Kidney (tissue), 14 donors: Measurements from ENCODE around the gene ACAA1. TPM values are rescaled to one million over a fixed set of nuclear protein-coding genes. Genes with fewer than 3 reads are reported as not detected.

Experiments
- DNase-seq, 5 donors: peaks; one replicate each; pipeline ENCODE4 v3.0.0-alpha.2; 2013 to 2020
- FAIRE-seq: peaks from 2 replicates; lab custom pipeline; 2012; peaks lifted over from hg19 to GRCh38; lab: Jason Lieb, UNC
- H3K27ac ChIP-seq, 2 donors: one replicate each; pipeline ENCODE4 v1.7.0; 2013; ENCODE audit warnings: low read depth in 2 of 2, low read length in 2 of 2, inconsistent platforms in 1 of 2
- H3K27me3 ChIP-seq: one replicate; pipeline ENCODE4 v1.7.1; 2013; ENCODE audit warnings: low read length, inconsistent platforms; ENCODE audit not compliant: control insufficient read depth, insufficient read depth
- H3K36me3 ChIP-seq, 3 donors: one replicate each; pipeline versions ENCODE4 v1.7.0 to v1.7.1; 2013; ENCODE audit warnings: low read length in 3 of 3, control low read depth in 1 of 3, inconsistent platforms in 1 of 3; ENCODE audit not compliant: insufficient read depth in 3 of 3, control insufficient read depth in 2 of 3
- H3K4me1 ChIP-seq, 3 donors: one replicate each; pipeline versions ENCODE4 v1.7.0 to v1.7.1; 2013; ENCODE audit warnings: low read length in 3 of 3, inconsistent platforms in 1 of 3, low read depth in 1 of 3; ENCODE audit not compliant: control insufficient read depth in 2 of 3, insufficient read depth in 2 of 3
- H3K4me3 ChIP-seq, 3 donors: one replicate each; pipeline versions ENCODE4 v1.7.0 to v1.8.1; 2013; ENCODE audit warnings: low read length in 3 of 3, control low read depth in 1 of 3, inconsistent platforms in 1 of 3
- H3K9ac ChIP-seq, 3 donors: one replicate each; pipeline versions ENCODE4 v1.7.0 to v1.7.1; 2013; ENCODE audit warnings: low read length in 3 of 3, control low read depth in 1 of 3, inconsistent platforms in 1 of 3
- H3K9me3 ChIP-seq, 3 donors: one replicate each; pipeline versions ENCODE4 v1.7.0 to v1.7.1; 2013; ENCODE audit warnings: low read length in 3 of 3, control low read depth in 1 of 3, inconsistent platforms in 1 of 3; ENCODE audit not compliant: control insufficient read depth in 2 of 3, insufficient read depth in 1 of 3
- intact Hi-C: fragments of 100-400 bp; cut with DNase I; formaldehyde crosslinking; loops from one replicate; pipeline ENCODE4 v1.11.1; 2022
- polyA plus RNA-seq: library from polyadenylated mRNA; stranded (reverse); fragments of 350-450 nt; fragmentation: Illumina TruSeq; extraction: RNeasy Lipid Tissue Mini Kit (QIAGEN cat#74804); gene quantifications from one replicate; pipeline ENCODE4 v1.2.3, GENCODE V29; 2014; ENCODE audit warnings: low read depth, low replicate concordance; ENCODE audit not compliant: insufficient read depth
- total RNA-seq: library from RNA; stranded (reverse); fragmentation: NEBNext Ultra II Directional; extraction: Animal tissue kit (Norgen Biotek cat#: 25700); gene quantifications from one replicate; pipeline ENCODE4 v1.2.1, GENCODE V29; 2021
- TF ChIP-seq, protein P1 (sequence below): IDR thresholded peaks from 3 replicates; pipeline ENCODE4 v1.5.1; 2012; ENCODE audit warnings: mild to moderate bottlenecking, moderate library complexity, borderline replicate concordance; ENCODE audit not compliant: insufficient read depth; ENCODE audit errors: extremely low read depth
- donor health status: control.
- donor health status: control.
- donor health status: control.
- donor health status: control.
- donor health status: control.
- donor health status: DM: yes; HTN: yes; CAD: no.
- donor health status: Normal renal cell carcinoma (clear cell type).

Gene ACAA1
- total and polyA plus RNA-seq, 2 donors from 2014 or later = 90.0 to 566 TPM

DNA sequence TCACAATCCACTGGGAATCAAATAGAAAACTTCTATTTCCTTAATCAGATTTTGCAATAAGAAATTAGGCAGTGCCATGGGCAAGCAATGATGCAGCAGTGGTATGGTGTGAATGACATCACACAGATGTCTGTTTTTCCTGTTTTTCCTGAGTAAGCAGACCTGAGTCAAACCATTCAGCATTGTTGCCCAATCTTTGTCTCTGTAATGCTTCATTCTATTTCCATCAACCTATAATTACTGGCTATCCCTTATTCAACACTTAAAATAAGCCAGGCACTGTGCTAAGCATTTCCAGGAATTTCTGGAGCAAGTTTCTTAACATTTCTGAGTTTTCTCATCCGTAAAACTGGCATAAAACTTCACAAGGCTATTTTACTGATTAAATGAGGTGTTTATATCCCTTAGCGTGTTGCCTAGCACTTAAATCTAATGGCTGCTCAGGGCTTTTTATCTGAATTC lies 17.1 kb upstream of the ACAA1 start:
- no peak for DNase-seq
- TF ChIP-seq, protein P1, sequence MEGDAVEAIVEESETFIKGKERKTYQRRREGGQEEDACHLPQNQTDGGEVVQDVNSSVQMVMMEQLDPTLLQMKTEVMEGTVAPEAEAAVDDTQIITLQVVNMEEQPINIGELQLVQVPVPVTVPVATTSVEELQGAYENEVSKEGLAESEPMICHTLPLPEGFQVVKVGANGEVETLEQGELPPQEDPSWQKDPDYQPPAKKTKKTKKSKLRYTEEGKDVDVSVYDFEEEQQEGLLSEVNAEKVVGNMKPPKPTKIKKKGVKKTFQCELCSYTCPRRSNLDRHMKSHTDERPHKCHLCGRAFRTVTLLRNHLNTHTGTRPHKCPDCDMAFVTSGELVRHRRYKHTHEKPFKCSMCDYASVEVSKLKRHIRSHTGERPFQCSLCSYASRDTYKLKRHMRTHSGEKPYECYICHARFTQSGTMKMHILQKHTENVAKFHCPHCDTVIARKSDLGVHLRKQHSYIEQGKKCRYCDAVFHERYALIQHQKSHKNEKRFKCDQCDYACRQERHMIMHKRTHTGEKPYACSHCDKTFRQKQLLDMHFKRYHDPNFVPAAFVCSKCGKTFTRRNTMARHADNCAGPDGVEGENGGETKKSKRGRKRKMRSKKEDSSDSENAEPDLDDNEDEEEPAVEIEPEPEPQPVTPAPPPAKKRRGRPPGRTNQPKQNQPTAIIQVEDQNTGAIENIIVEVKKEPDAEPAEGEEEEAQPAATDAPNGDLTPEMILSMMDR = no peak
- Histone ChIP-seq H3K4me3 (no peak overlapping the region), H3K4me1 (peaks cover 0 to 5% (median 0%) of the 10 kb centered on the region in 3 donors), H3K27me3 (no peaks in the 10 kb centered on the region), H3K9me3 (no peaks in the 10 kb centered on the region), H3K36me3 (no peaks in the 10 kb centered on the region), H3K27ac (peak overlapping the region in 1 of 2 donors; percentile 65), H3K9ac (no peak overlapping the region)
- no peak for FAIRE-seq
- intact Hi-C loops = no loop called here

DNA sequence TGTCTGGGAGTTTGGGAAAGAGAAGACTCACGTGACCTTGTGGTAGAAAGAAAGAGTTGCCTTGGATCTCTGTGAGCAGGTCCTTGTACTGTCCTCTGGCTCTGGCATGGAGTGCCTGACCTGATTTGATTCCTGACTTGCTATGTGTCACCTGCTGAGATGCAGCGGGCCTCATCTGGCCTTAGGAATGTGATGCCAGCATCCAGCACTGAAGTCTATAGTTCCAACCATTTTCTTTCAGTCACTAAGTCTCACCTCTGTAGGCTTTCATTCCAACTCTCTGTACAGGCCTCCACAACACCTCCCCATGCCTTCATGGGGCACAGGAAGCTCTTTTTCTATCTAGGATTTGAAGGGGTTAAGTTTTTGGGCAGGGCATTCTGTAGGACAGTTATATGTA lies 16.3 kb upstream of the ACAA1 start:
- H3K27ac ChIP-seq = no peak overlapping the region
- FAIRE-seq = no peak

DNA sequence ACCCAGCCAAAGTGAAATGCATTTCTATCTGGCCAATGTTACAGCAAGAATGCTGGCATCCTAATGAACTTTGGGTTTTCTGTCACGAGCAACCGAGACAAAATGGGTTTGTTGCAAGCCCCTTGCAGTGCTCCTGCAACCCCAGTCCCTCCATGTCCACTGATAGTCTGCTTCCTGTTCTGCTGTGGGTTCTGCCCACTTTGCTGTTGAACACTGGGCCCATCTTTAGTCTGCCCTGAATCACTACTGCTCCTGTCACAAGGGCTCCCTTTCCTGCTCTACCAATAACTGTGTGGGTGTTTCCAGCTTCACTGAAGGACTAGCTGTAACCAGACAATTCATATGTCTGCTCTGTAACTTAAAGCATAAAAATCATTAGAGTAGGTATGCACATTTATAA lies 15.7 kb upstream of the ACAA1 start:
- Histone ChIP-seq H3K36me3 (no peaks in the 10 kb centered on the region), H3K4me1 (peaks cover 0 to 5% (median 0%) of the 10 kb centered on the region in 3 donors), H3K9ac (no peak overlapping the region), H3K9me3 (no peaks in the 10 kb centered on the region), H3K4me3 (no peak overlapping the region), H3K27ac (no peak overlapping the region), H3K27me3 (no peaks in the 10 kb centered on the region)
- intact Hi-C loops = no loop called here
- TF ChIP-seq, protein P1 = no peak
- no peak for FAIRE-seq
- DNase-seq = no peak

More for the DNA sequence above, 16.3 kb upstream of the ACAA1 start:
- no peak for DNase-seq
- Histone ChIP-seq H3K4me1 (peaks cover 0 to 5% (median 0%) of the 10 kb centered on the region in 3 donors), H3K9ac (no peak overlapping the region), H3K9me3 (no peaks in the 10 kb centered on the region), H3K4me3 (no peak overlapping the region), H3K27me3 (no peaks in the 10 kb centered on the region), H3K36me3 (no peaks in the 10 kb centered on the region)
- TF ChIP-seq, protein P1 = no peak
- intact Hi-C loops = no loop called here
